H9 (cell line): Measurements from ENCODE around the gene CSF1. TPM values are rescaled to one million over a fixed set of nuclear protein-coding genes. Genes with fewer than 3 reads are reported as not detected.

ENCODE experiments used
- DNase-seq: peaks from one replicate; pipeline ENCODE4 v3.0.0-alpha.2; 2017
- H2AFZ ChIP-seq: one replicate; pipeline ENCODE4 v1.6.1; 2013; ENCODE audit warnings: mild to moderate bottlenecking, low read length, control low read depth, moderate library complexity
- H2AK5ac ChIP-seq: 2 replicates; pipeline ENCODE4 v1.6.1; 2013; ENCODE audit warnings: low read length, control low read depth, mixed read lengths; ENCODE audit not compliant: insufficient read length
- H2BK120ac ChIP-seq: one replicate; pipeline ENCODE4 v1.6.1; 2013; ENCODE audit warnings: low read depth, mild to moderate bottlenecking, low read length, control low read depth, inconsistent platforms; ENCODE audit not compliant: poor library complexity, severe bottlenecking
- H2BK12ac ChIP-seq: 2 replicates; pipeline ENCODE4 v1.6.1; 2013; ENCODE audit warnings: low read length, control low read depth, mixed read lengths, low read depth; ENCODE audit not compliant: insufficient read length
- H2BK15ac ChIP-seq: 2 replicates; pipeline ENCODE4 v1.6.1; 2013; ENCODE audit warnings: low read depth, low read length, control low read depth
- H2BK20ac ChIP-seq: one replicate; pipeline ENCODE4 v1.6.1; 2013; ENCODE audit warnings: low read depth, mild to moderate bottlenecking, low read length, control low read depth, inconsistent platforms; ENCODE audit not compliant: poor library complexity, severe bottlenecking
- H2BK5ac ChIP-seq: 2 replicates; pipeline ENCODE4 v1.6.1; 2013; ENCODE audit warnings: low read length, control low read depth, mixed read lengths; ENCODE audit not compliant: insufficient read length
- H3K14ac ChIP-seq: 2 replicates; pipeline ENCODE4 v1.6.1; 2013; ENCODE audit warnings: low read length, control low read depth; ENCODE audit not compliant: insufficient read depth
- H3K18ac ChIP-seq: 2 replicates; pipeline ENCODE4 v1.6.1; 2013; ENCODE audit warnings: low read depth, mild to moderate bottlenecking, mixed read lengths, low read length, control low read depth; ENCODE audit not compliant: insufficient read length
- H3K23ac ChIP-seq: 2 replicates; pipeline ENCODE4 v1.6.1; 2013; ENCODE audit warnings: low read length, control low read depth, mixed read lengths, low read depth; ENCODE audit not compliant: insufficient read length
- H3K23me2 ChIP-seq: 2 replicates; pipeline ENCODE4 v1.6.1; 2013; ENCODE audit warnings: low read depth, mild to moderate bottlenecking, mixed read lengths, low read length, control low read depth; ENCODE audit not compliant: insufficient read length, poor library complexity, severe bottlenecking
- H3K27ac ChIP-seq: 2 replicates; pipeline ENCODE4 v1.5.1; 2013; ENCODE audit warnings: low read length, control low read depth, mixed read lengths, low read depth; ENCODE audit not compliant: insufficient read length
- H3K27me3 ChIP-seq: 2 replicates; pipeline ENCODE4 v1.6.1; 2013; ENCODE audit warnings: low read length, control low read depth, inconsistent platforms; ENCODE audit not compliant: insufficient read depth
- H3K4ac ChIP-seq: 2 replicates; pipeline ENCODE4 v1.6.1; 2013; ENCODE audit warnings: low read depth, mild to moderate bottlenecking, control low read depth, inconsistent platforms, low read length, moderate library complexity
- H3K4me1 ChIP-seq: 2 replicates; pipeline ENCODE4 v1.6.1; 2013; ENCODE audit warnings: low read length, control low read depth, inconsistent platforms; ENCODE audit not compliant: insufficient read depth
- H3K4me2 ChIP-seq: 2 replicates; pipeline ENCODE4 v1.6.1; 2013; ENCODE audit warnings: low read length, control low read depth, mixed read lengths; ENCODE audit not compliant: insufficient read length, insufficient read depth
- H3K56ac ChIP-seq: 2 replicates; pipeline ENCODE4 v1.6.1; 2013; ENCODE audit warnings: low read depth, mild to moderate bottlenecking, mixed read lengths, low read length, control low read depth; ENCODE audit not compliant: insufficient read length
- H3K79me1 ChIP-seq: 2 replicates; pipeline ENCODE4 v1.6.1; 2013; ENCODE audit warnings: low read depth, mild to moderate bottlenecking, moderate library complexity, low read length, control low read depth, inconsistent platforms; ENCODE audit not compliant: insufficient read depth, poor library complexity, severe bottlenecking
- H3K79me2 ChIP-seq: 2 replicates; pipeline ENCODE4 v1.6.1; 2013; ENCODE audit warnings: low read length, control low read depth, inconsistent platforms; ENCODE audit not compliant: insufficient read depth
- H3K9ac ChIP-seq: 2 replicates; pipeline ENCODE4 v1.6.1; 2013; ENCODE audit warnings: low read length, control low read depth, mixed read lengths; ENCODE audit not compliant: insufficient read length; ENCODE audit errors: extremely low read depth
- H3K9me3 ChIP-seq: one replicate; pipeline ENCODE4 v1.6.1; 2013; ENCODE audit warnings: low read depth, low read length, inconsistent platforms; ENCODE audit not compliant: control insufficient read depth
- H3T11ph ChIP-seq: one replicate; pipeline ENCODE4 v1.6.1; 2013; ENCODE audit warnings: mild to moderate bottlenecking, low read length, control low read depth, inconsistent platforms
- H4K20me1 ChIP-seq: one replicate; pipeline ENCODE4 v1.6.1; 2013; ENCODE audit not compliant: control insufficient read depth, insufficient read length, insufficient read depth
- H4K5ac ChIP-seq: 2 replicates; pipeline ENCODE4 v1.6.1; 2013; ENCODE audit warnings: low read depth, mild to moderate bottlenecking, mixed read lengths, low read length, control low read depth; ENCODE audit not compliant: insufficient read length
- H4K8ac ChIP-seq: replicated peaks from 2 replicates; pipeline ENCODE4 v1.6.1; 2013; ENCODE audit warnings: low read length, control low read depth, mixed read lengths, low read depth; ENCODE audit not compliant: insufficient read length
- H4K91ac ChIP-seq: 2 replicates; pipeline ENCODE4 v1.6.1; 2013; ENCODE audit warnings: low read depth, mild to moderate bottlenecking, moderate library complexity, mixed read lengths, low read length, control low read depth; ENCODE audit not compliant: insufficient read length
- H3K27ac Mint-ChIP-seq, 3 experiments: 2 replicates in 2 of 3; 3 replicates in 1 of 3; pipeline ENCODE4 v1.8.0; 2020 to 2021; ENCODE audit warnings: mixed read lengths in 3 of 3, mild to moderate bottlenecking in 1 of 3, moderate library complexity in 1 of 3
- H3K27me3 Mint-ChIP-seq: 2 replicates; pipeline ENCODE4 v1.8.0; 2021; ENCODE audit warnings: low read depth, mild to moderate bottlenecking, moderate library complexity, mixed read lengths
- H3K36me3 Mint-ChIP-seq, 3 experiments: 2 replicates in 2 of 3; 3 replicates in 1 of 3; pipeline ENCODE4 v1.8.0; 2020 to 2021; ENCODE audit warnings: low read depth in 3 of 3, mixed read lengths in 3 of 3; ENCODE audit not compliant: insufficient read depth in 1 of 3
- H3K4me1 Mint-ChIP-seq, 2 experiments: 2 replicates each; pipeline ENCODE4 v1.8.0; 2020; ENCODE audit warnings: mixed read lengths in 2 of 2
- H3K4me3 Mint-ChIP-seq, 2 experiments: 2 replicates in 1 of 2; 3 replicates in 1 of 2; pipeline ENCODE4 v1.8.0; 2020 to 2021; ENCODE audit warnings: mild to moderate bottlenecking in 2 of 2, mixed read lengths in 2 of 2, moderate library complexity in 1 of 2
- H3K9me3 Mint-ChIP-seq, 2 experiments: 2 replicates in 1 of 2; 3 replicates in 1 of 2; pipeline ENCODE4 v1.8.0; 2020; ENCODE audit warnings: mild to moderate bottlenecking in 2 of 2, mixed read lengths in 2 of 2, moderate library complexity in 1 of 2
- WGBS: extraction: QIAGEN DNeasy Blood & Tissue Kit; methylation state at CpG from one replicate; pipeline ENCODE4 v1.1.7; 2013; ENCODE audit warnings: missing lambda C conversion rate, low lambda C conversion rate, mixed read lengths; ENCODE audit not compliant: insufficient read length; ENCODE audit errors: extremely low coverage; 5-methylcytosine and 5-hydroxymethylcytosine counted together
- total RNA-seq: library from RNA; stranded (reverse); gene quantifications from 2 replicates; pipeline ENCODE4 v1.2.1, GENCODE V29; 2021
- TF ChIP-seq, protein P1 (sequence below): fragments of 200-600 bp; sonication (generic); conservative IDR thresholded peaks from 3 replicates; pipeline ENCODE4 v1.8.0; 2021; ENCODE audit warnings: antibody characterized with exemption, mild to moderate bottlenecking

The CSF1 gene
- total RNA-seq, 1 experiment from 2014 or later = 2.3 TPM

GRCh38 chr1:109959974-109960744 is 49.5 kb downstream of the CSF1 start:
- Histone ChIP-seq H2BK12ac (no peak overlapping the region), H3K4me2 (peak overlapping the region; percentile 46), H2BK5ac (no peak overlapping the region), H4K8ac (no peak overlapping the region), H3K9me3 (no peaks in the 10 kb centered on the region), H4K20me1 (no peaks in the 10 kb centered on the region), H3K4me1 (peaks cover 5% of the 10 kb centered on the region; the same call in 1 of the 2 replicates), H2AFZ (no peak overlapping the region), H3K27ac (no peak overlapping the region), H2BK20ac (no peak overlapping the region), H3K56ac (no peak overlapping the region), H2BK120ac (no peak overlapping the region), H3K23ac (no peak overlapping the region), H3T11ph (no peak overlapping the region), H2AK5ac (no peak overlapping the region), H3K4ac (no peak overlapping the region), H3K9ac (no peak overlapping the region), H4K91ac (no peak overlapping the region), H3K14ac (no peak overlapping the region), H3K23me2 (no peaks in the 10 kb centered on the region), H3K79me2 (no peaks in the 10 kb centered on the region), H3K27me3 (peaks cover 21% of the 10 kb centered on the region; the same call in 1 of the 2 replicates), H4K5ac (no peak overlapping the region), H2BK15ac (no peak overlapping the region), H3K79me1 (no peaks in the 10 kb centered on the region), H3K18ac (peak overlapping the region; percentile 32)
- WGBS = no CpG with 5 or more reads among the region's 7 CpGs
- Mint-ChIP-seq H3K27ac (peak overlapping the region; percentile 76 to 92 (median 86); a peak in 5 of 7 replicates), H3K36me3 (peaks cover 0 to under 1% (median 0%) of the 10 kb centered on the region in 3 experiments; a peak in 1 of 7 replicates), H3K4me3 (peak overlapping the region; percentile 29 to 70), H3K27me3 (peaks cover 68% of the 10 kb centered on the region), H3K4me1 (peaks cover 45 to 73% of the 10 kb centered on the region in 2 experiments), H3K9me3 (peaks cover 0 to 1% of the 10 kb centered on the region in 2 experiments; a peak in 2 of 5 replicates)
- peak; percentile 66 for DNase-seq
- TF ChIP-seq, protein P1, sequence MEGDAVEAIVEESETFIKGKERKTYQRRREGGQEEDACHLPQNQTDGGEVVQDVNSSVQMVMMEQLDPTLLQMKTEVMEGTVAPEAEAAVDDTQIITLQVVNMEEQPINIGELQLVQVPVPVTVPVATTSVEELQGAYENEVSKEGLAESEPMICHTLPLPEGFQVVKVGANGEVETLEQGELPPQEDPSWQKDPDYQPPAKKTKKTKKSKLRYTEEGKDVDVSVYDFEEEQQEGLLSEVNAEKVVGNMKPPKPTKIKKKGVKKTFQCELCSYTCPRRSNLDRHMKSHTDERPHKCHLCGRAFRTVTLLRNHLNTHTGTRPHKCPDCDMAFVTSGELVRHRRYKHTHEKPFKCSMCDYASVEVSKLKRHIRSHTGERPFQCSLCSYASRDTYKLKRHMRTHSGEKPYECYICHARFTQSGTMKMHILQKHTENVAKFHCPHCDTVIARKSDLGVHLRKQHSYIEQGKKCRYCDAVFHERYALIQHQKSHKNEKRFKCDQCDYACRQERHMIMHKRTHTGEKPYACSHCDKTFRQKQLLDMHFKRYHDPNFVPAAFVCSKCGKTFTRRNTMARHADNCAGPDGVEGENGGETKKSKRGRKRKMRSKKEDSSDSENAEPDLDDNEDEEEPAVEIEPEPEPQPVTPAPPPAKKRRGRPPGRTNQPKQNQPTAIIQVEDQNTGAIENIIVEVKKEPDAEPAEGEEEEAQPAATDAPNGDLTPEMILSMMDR = no peak
